ENCODE data around the gene ASTN1.

The ASTN1 gene

DNA sequence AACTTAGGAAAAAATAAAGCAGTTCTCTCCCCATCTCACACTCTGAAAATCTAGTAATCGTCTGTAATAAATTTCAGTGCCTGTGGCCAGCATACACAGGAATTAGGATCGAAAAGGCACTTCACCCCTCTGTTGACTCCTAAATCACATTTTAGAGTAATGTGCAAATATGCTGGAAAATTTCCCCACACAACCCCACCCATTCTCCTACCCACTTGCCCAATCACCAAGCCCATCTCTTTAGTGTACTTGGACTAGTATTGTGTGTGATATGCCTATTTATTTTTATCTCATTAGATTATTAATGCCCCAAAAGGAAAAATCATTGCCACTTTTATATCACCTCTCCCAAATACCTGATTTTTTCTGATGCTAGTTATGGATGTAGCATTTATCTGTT is 323.3 kb downstream of the ASTN1 start:
- in situ Hi-C loops (cut with HindIII; ENCODE audit: low pct_ligation_motif_present, low pct_unique_long_range_greater_than_20kb, low sequenced_read_pairs): no loop called here
- DNase-seq: no peak

DNA sequence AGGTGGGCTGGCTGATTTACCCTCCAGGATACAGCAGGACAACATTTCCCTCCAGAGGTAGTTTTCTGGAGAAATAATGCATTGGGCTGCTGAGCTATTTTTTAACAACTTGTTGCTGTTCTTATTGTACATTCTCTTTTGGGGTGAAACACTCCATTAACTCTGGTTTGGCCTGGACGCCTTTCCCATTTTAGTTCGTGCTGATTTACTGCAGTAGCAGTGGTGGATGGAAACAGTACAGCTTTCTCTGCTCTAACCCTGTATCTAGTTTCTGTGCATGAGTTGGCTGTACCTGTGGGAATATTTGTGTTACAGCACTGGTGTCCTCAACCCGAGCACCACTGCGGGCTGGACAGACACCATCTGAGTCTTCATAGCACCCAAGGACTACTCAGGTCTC is 325.3 kb downstream of the ASTN1 start:
- no peak for DNase-seq
- in situ Hi-C loops (cut with HindIII; ENCODE audit: low pct_ligation_motif_present, low pct_unique_long_range_greater_than_20kb, low sequenced_read_pairs): no loop called here

DNA sequence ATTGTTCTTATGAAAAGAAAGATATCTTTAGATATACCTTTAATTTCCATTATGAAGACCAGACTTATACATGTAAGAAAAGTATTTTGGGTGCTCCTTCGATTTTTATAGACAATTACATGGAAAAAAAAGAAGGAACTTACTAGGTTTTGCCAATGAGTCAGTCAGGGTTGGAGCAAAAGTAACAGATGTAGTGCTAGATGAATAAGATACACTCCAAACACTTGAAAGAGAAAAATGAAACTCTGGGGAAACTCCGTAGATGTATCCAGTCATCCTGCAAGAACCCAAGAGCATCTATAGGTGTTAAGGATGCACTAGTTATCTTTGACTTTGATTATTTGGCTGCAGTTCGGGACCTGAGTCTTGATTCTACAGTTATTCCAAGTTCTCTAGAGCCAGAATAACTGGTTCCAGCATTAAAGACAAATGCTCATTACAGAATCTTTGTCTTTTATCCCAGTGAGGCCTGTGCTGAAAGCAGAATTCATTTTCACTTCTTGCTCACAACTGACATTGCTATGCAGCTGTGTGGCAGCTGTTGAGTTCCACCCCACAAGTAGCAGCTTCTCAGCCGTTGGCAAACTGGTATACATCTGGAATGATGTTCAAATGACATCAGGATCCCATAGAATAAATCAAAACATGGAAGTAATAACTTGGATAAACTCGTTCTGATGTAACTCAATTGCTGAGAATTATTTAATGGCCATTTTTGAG is 326.1 kb downstream of the ASTN1 start:
- in situ Hi-C loops (cut with HindIII; ENCODE audit: low pct_ligation_motif_present, low pct_unique_long_range_greater_than_20kb, low sequenced_read_pairs): no loop called here
- no peak for DNase-seq

DNA sequence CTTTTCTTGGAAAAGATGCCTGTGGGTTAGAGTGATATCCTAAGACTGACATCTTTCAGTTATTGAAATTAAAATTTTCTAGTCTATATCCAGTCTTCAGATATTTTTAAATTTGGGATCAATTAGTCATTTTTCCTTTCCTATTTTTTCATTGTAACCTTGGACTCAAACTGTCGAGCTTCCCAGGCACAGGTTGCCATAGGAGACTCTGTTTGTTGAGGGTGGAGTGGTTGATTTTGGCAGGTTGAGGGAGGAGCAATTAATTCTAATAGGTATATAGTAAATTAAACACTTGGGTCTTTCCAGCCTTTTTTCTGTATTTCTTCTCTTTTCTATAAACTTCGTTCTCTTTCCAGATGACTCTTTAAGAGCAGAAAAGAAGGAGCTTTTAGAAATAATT is 326.8 kb downstream of the ASTN1 start:
- in situ Hi-C loops (cut with HindIII; ENCODE audit: low pct_ligation_motif_present, low pct_unique_long_range_greater_than_20kb, low sequenced_read_pairs): no loop called here
- DNase-seq: no peak

DNA sequence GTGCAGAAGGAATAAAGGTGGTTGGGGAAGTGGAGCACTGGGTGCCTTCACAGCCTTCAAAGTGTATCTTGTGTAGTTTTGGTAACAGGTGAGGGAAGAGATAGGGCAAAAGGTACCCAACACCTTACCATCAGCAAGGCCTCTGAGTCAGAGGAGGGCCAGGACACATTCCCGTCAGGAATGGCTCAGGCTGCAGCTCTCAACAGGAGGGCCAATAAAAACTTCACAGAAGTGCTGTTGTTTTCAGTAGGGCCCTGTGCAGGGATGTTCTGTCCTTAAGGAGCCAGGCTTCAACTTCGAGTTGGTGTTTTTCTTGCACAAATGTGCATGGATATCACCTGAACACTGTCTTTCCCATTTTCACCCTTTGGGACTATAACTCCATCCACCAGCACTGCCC is 333.4 kb downstream of the ASTN1 start:
- in situ Hi-C loops (cut with HindIII; ENCODE audit: low pct_ligation_motif_present, low pct_unique_long_range_greater_than_20kb, low sequenced_read_pairs): no loop called here
- DNase-seq: no peak

GRCh38 chr1:176829261-176829660 is 335.3 kb downstream of the ASTN1 start:
- in situ Hi-C loops (cut with HindIII; ENCODE audit: low pct_ligation_motif_present, low pct_unique_long_range_greater_than_20kb, low sequenced_read_pairs): no loop called here
- no peak for DNase-seq

GRCh38 chr1:176826265-176826664 is 338.2 kb downstream of the ASTN1 start:
- in situ Hi-C loops (cut with HindIII; ENCODE audit: low pct_ligation_motif_present, low pct_unique_long_range_greater_than_20kb, low sequenced_read_pairs): no loop called here
- no peak for DNase-seq

DNA sequence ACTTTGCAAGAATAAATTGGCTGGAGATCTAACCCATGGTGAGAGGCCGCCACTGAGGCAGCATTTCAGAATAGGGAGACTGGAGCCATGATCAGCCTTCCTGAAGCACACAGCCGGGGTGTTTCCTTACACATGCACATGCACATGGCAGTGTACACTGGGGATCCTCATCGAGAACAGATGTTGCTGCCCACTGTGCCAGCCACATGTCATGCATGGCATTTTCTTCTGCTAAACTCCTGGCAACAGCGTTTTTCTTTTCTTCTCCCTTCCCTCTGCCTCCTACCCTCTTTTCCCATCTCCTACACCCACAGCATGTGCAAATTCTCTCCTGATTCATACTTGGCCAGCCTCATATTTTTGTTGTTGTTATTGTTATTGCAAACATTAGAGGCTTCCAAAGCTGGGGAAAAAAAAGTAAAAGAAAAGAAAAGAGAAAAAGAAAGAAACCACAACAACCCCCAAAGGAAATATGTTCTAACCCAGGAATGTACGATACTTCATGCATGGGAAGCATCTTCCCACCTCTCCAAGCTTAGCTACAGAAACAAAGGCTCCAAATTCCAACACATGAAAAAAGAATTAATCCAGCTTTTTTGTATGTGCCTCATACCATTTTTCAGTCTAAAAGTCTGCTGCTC is 344.0 kb downstream of the ASTN1 start:
- in situ Hi-C loops (cut with HindIII; ENCODE audit: low pct_ligation_motif_present, low pct_unique_long_range_greater_than_20kb, low sequenced_read_pairs): no loop called here
- DNase-seq: no peak

- DNase-seq: no peak
- in situ Hi-C loops (cut with HindIII; ENCODE audit: low pct_ligation_motif_present, low pct_unique_long_range_greater_than_20kb, low sequenced_read_pairs): no loop called here
Measured at GRCh38 chr1:176816232-176816631, 348.3 kb downstream of the ASTN1 start.

- DNase-seq: no peak
- in situ Hi-C loops (cut with HindIII; ENCODE audit: low pct_ligation_motif_present, low pct_unique_long_range_greater_than_20kb, low sequenced_read_pairs): no loop called here
Measured at GRCh38 chr1:176815621-176816020, 348.9 kb downstream of the ASTN1 start.

- in situ Hi-C loops (cut with HindIII; ENCODE audit: low pct_ligation_motif_present, low pct_unique_long_range_greater_than_20kb, low sequenced_read_pairs): no loop called here
- no peak for DNase-seq
Measured at GRCh38 chr1:176811511-176812288, 352.8 kb downstream of the ASTN1 start.

- in situ Hi-C loops (cut with HindIII; ENCODE audit: low pct_ligation_motif_present, low pct_unique_long_range_greater_than_20kb, low sequenced_read_pairs): no loop called here
- DNase-seq: no peak
Measured at GRCh38 chr1:176809292-176809691, 355.2 kb downstream of the ASTN1 start.
